Measurements from ENCODE around the gene POGZ.

GRCh38 chr1:151444783-151445177 is 14.5 kb downstream of the POGZ start:
- TF ChIP-seq CTCF (IDR thresholded peaks at IDR 0.05): no peak
- TF ChIP-seq POLR2A (IDR thresholded peaks at IDR 0.05): no peak
- no peak for TF ChIP-seq POLR2AphosphoS5 (IDR thresholded peaks at IDR 0.05)
